Keratinocyte (primary cell): ENCODE measurements around the gene PPWD1.

Experiments
- EZH2 ChIP-seq: IDR thresholded peaks from one replicate; pipeline ENCODE4 v1.6.1; 2012; ENCODE audit warnings: inconsistent platforms, mild to moderate bottlenecking, low read length, moderate library complexity
- TF ChIP-seq, protein P1 (sequence below), 3 experiments: IDR thresholded peaks in 1 of 3; conservative IDR thresholded peaks in 1 of 3; optimal IDR thresholded peaks in 1 of 3; 2 replicates in 2 of 3; 3 replicates in 1 of 3; pipeline versions ENCODE3 to v1.5.1; 2011; ENCODE audit warnings: low read length in 3 of 3, mild to moderate bottlenecking in 3 of 3, moderate library complexity in 2 of 3, control low read depth in 1 of 3, inconsistent platforms in 1 of 3; ENCODE audit not compliant: insufficient read depth in 2 of 3; ENCODE audit errors: extremely low read depth in 1 of 3

DNA sequence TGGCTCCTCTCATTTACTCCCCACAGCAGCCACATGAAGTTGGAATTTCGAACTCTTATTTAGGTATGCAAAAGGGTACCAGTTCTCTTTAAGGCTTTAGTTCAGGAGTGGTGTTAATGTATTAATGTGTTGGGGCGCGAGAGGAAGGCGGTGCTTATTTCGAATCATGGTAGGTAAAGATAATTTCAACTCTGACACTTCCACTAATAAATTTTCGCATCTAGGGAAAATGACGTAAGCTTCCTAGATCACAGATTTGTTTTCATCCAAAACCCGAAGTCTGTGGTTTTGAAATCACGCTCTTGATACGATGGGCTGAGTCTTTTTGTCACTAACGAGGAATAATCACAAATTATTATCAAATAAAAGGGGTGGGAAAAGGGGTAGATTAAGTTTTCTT lies 681 bp downstream of the PPWD1 start:
- TF ChIP-seq, protein P1, sequence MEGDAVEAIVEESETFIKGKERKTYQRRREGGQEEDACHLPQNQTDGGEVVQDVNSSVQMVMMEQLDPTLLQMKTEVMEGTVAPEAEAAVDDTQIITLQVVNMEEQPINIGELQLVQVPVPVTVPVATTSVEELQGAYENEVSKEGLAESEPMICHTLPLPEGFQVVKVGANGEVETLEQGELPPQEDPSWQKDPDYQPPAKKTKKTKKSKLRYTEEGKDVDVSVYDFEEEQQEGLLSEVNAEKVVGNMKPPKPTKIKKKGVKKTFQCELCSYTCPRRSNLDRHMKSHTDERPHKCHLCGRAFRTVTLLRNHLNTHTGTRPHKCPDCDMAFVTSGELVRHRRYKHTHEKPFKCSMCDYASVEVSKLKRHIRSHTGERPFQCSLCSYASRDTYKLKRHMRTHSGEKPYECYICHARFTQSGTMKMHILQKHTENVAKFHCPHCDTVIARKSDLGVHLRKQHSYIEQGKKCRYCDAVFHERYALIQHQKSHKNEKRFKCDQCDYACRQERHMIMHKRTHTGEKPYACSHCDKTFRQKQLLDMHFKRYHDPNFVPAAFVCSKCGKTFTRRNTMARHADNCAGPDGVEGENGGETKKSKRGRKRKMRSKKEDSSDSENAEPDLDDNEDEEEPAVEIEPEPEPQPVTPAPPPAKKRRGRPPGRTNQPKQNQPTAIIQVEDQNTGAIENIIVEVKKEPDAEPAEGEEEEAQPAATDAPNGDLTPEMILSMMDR (optimal IDR thresholded peaks at IDR 0.05 in 1 of 3, IDR thresholded peaks at IDR 0.05 in 1 of 3, conservative IDR thresholded peaks at IDR 0.05 in 1 of 3; ENCODE audit: extremely low read depth in 1 of 3, insufficient read depth in 2 of 3, low read length in 3 of 3) = no peak
- TF ChIP-seq EZH2 = no peak
